CD4-positive, alpha-beta T cell treated with Interleukin-6 for 4 hours (primary cell): ENCODE results near the gene ZFP36L2.
A peak's percentile ranks its signal among the peaks of the same experiment; 100 is the strongest.

Experiments
- DNase-seq: peaks from one replicate; pipeline ENCODE4 v3.0.0-alpha.2; 2020; ENCODE audit warnings: mixed read lengths

ZFP36L2 gene

GRCh38 chr2:43226558-43226954, at the start of gene ZFP36L2:
Gene ZFP36L2 (minus strand): TSS chr2:43226606. CDS start chr2:43226315, 291 bp downstream.
- peak; percentile 97 for DNase-seq

GRCh38 chr2:43274721-43275120, 48.3 kb upstream of the ZFP36L2 start:
- DNase-seq, result no peak

GRCh38 chr2:43274055-43274454, 47.6 kb upstream of the ZFP36L2 start:
- DNase-seq, result no peak

- DNase-seq, result no peak
These were observed 47.1 kb upstream of the ZFP36L2 start for GRCh38 chr2:43273529-43273928.

GRCh38 chr2:43270930-43271615, 44.7 kb upstream of the ZFP36L2 start:
- DNase-seq, result no peak

- DNase-seq, result no peak
These were observed 44.1 kb upstream of the ZFP36L2 start for GRCh38 chr2:43270461-43270860.

- DNase-seq, result no peak
These were observed 43.3 kb upstream of the ZFP36L2 start for GRCh38 chr2:43269706-43270105.

GRCh38 chr2:43269074-43269572, 42.7 kb upstream of the ZFP36L2 start:
- DNase-seq, result no peak

GRCh38 chr2:43268066-43268953, 41.9 kb upstream of the ZFP36L2 start:
- no peak for DNase-seq

- no peak for DNase-seq
These were observed 41.0 kb upstream of the ZFP36L2 start for GRCh38 chr2:43267381-43267780.

- DNase-seq, result no peak
These were observed 40.3 kb upstream of the ZFP36L2 start for GRCh38 chr2:43266711-43267111.

- DNase-seq, result no peak
These were observed 39.0 kb upstream of the ZFP36L2 start for GRCh38 chr2:43265421-43265820.

GRCh38 chr2:43265001-43265400, 38.6 kb upstream of the ZFP36L2 start:
- no peak for DNase-seq

GRCh38 chr2:43262951-43263350, 36.5 kb upstream of the ZFP36L2 start:
- DNase-seq, result no peak

GRCh38 chr2:43262239-43262638, 35.8 kb upstream of the ZFP36L2 start:
- DNase-seq, result no peak

- DNase-seq, result no peak
These were observed 33.1 kb upstream of the ZFP36L2 start for GRCh38 chr2:43259512-43259911.

GRCh38 chr2:43258547-43259156, 32.2 kb upstream of the ZFP36L2 start:
- DNase-seq, result no peak

GRCh38 chr2:43255296-43255910, 29.0 kb upstream of the ZFP36L2 start:
- no peak for DNase-seq

GRCh38 chr2:43254331-43254730, 27.9 kb upstream of the ZFP36L2 start:
- DNase-seq, result no peak

GRCh38 chr2:43251171-43251731, 24.8 kb upstream of the ZFP36L2 start:
- DNase-seq, result no peak

- no peak for DNase-seq
These were observed 23.6 kb upstream of the ZFP36L2 start for GRCh38 chr2:43250015-43250414.

- DNase-seq, result no peak
These were observed 22.2 kb upstream of the ZFP36L2 start for GRCh38 chr2:43248621-43249020.

GRCh38 chr2:43246641-43247040, 20.2 kb upstream of the ZFP36L2 start:
- no peak for DNase-seq
